NCI-H2196 treated with DMSO at 0.1 percent for 48 hours (cell line): Measurements from ENCODE around the gene MRPL20.
"Not testable (repeated sequence)": the region's sequence is repeated elsewhere in the genome, so short reads cannot be mapped to it uniquely, and the experiment has no call there.

Experiments
- DNase-seq: peaks from one replicate; lab custom pipeline; 2025; ENCODE audit not compliant: unreplicated experiment; lab: John Stamatoyannopoulos, UW

Gene MRPL20

DNA sequence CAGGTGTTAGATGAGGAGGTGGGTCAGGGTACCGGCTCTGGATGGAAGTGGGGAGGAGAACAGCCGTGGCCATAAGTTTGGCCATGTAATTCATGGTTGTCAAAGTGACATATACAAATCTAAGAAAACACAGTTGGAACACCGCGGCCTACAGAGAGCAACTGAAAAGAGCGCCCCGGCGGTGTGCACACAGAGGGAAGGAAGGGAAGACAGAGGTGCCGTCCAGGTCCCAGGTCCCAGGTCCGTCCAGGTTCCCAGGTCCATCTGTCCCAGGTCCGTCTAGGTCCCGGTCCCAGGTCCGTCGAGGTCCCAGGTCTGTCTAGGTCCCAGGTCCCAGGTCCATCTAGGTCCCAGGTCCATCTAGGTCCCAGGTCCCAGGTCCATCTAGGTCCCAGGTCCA is 4.5 kb upstream of the MRPL20 start:
- no peak for DNase-seq

DNA sequence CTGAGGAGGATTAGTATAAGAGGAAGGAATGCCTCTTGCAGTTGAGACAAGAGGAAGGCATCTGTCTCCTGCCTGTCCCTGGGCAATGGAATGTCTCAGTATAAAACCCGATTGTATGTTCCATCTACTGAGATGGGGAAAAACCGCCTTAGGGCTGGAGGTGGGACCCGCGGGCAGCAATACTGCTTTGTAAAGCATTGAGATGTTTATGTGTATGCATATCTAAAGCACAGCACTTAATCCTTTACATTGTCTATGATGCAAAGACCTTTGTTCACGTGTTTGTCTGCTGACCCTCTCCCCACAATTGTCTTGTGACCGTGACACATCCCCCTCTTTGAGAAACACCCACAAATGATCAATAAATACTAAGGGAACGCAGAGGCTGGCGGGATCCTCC is 3.1 kb upstream of the MRPL20 start:
- not testable (repeated sequence) for DNase-seq

DNA sequence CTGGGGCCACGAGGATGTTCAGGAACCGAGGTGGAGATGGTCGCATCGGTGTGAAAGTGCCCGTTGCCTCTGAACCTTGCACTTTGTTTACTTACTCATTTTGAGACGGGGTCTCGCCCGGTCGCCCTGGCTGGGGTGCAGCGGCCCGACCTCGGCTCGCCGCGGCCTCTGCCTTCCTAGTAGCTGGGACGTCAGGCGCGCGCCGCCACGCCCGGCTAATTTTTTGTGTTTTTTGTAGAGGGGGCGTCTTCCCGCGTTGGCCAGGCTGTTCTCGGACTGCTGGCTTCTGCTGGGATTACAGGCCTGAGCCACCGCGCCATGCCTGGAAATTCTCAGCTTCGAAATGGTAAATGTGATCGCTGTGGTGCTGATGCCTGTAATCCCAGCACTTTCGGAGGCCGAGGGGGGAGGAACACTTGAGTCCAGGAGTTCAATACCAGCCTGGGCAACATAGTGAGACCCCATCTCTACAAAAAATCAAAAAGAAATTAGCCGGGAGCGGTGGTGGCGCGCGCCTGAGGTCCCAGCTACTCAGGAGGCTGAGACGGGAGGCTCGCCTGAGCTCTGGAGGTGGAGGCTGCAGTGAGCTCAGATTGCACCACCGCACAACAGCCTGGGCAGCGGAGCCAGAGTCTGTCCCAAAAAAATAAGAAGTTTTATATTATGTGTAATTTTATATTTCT is 684 bp upstream of the MRPL20 start:
- no peak for DNase-seq

GRCh38 chr1:1406101-1406820 is 832 bp downstream of the MRPL20 start:
- no peak for DNase-seq

- no peak for DNase-seq
Observed at GRCh38 chr1:1403653-1404052, 3.4 kb downstream of the MRPL20 start.

DNA sequence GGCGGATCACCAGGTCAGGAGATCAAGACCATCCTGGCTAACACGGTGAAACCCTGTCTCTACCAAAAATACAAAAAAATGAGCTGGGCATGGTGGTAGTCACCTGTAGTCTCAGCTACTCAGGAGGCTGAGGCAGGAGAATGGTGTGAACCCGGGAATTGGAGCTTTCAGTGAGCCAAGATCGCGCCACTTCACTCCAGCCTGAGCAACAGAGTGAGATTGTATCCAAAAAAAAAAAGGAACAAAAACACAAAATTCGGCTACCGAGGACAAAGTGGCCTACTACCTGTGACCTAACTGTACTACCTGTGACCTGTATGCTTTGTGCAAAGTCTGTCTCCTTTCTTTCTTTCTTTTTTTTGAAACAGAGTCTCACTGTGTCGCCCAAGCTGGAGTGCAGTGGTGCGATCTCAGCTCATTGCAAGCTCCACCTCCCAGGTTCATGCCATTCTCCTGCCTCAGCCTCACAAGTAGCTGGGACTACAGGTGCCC is 4.1 kb downstream of the MRPL20 start:
- DNase-seq = not testable (repeated sequence)

DNA sequence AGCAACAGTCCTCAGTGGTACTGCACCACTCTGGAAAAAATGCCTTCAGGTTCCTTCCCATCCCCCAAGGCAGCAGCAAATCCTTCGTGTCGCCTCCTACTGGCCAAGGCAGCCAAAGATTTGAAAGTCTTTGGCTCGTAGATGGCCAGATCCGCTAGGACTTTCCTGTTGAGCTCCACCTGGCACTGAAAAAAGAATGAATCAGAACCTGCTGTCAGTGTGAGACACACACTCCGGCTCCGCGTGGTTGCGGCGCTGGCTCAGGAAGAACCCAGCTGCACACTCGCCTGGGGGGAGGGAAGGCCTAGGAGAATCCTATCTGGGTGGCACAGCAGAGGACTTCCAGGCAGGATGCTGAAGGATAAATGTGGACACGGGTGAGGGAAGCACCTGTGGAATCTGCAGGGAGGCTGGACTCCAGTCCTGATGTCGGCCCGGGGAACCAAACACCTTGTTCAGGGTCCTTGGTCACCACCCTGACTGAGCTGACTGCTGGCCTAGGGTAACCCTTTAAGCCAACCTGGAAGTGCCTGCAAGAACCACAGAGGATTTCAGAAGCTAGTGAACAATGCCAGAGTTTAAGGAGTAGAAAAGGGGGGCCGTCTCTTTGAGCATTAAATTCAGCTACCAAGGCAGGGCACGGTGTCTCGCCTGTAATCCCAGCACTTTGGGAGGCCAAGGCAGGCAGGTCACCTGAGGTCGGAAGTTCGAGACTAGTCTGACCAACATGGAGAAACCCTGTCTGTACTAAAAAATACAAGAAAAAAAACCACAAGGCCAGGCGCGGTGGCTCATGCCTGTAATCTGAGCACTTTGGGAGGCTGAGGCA is 4.8 kb downstream of the MRPL20 start:
- DNase-seq = peak; percentile 31

DNA sequence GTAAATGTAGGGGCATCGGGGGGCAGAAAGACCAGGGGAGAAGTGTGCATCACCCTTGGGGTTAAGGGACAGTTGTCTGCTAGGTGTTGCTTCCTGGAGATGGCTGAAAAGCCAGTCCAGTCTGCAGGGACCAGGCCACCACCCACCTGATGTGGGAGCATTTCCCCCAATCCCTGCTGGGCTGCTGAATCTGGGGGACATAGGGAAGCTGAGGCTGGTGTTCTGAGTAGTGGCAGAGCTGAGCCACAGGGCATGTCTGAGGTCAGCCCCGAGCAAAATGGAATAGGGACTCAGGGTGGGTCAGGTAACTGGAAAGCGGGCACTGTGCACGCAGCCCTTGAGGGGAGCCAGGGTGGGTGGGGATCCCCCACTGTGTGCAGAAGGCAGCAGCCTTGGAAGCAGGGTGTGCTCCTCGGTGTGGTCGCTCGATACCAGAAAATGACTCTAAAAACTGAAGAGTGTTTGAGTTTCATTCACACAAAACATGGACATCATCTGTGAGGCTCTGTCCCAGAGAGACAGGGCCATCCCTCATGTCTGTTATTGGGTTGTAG is 5.6 kb downstream of the MRPL20 start:
- DNase-seq = no peak

DNA sequence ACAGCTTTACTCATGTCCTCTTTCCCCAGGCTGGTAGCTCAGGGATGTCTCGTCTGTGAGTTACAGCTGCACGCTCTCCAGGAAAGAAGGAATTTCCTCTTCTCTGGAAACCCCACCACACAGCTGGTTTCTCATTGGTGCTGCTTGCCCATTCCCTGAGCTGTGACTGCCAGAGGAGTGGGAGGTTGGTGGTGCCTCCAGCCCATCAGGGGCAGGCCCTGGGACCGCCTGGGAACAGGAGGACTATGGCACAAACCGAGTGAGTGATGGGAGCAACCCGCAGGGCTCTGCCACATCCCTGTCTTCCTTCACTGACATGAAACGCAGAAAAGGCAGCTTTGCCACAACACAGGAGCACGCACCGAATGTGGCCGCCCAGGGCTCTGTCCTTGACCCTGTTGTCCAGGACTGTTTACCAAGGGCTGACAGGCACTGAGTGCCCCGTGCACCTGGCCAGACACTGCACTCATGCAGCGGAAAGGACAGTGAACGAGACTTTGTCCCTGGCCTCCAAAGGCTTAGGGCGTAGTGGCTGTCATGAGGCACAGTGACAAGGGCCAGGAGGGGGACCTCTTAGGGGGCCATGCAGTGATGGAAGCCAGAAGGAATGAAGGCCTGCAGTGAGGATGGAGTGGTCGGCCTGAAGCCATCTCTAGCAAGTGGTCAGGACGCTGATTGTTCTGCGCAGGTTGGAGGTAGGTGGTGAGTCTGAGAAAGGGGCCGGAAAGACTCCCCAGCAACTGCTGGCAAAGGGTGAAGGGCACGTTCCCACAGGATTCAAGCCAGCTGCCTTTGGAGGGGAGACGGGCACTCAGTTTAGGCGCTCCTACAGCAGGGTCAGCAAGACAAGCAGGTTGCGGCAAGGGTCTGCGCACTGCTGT is 6.3 kb downstream of the MRPL20 start:
- no peak for DNase-seq

GRCh38 chr1:1399872-1400575 is 7.1 kb downstream of the MRPL20 start:
- DNase-seq = no peak

GRCh38 chr1:1399187-1399871 is 7.8 kb downstream of the MRPL20 start, which contains the start of gene CCNL2:
CCNL2 (minus strand) TSS chr1:1399335; CDS start chr1:1399306, 29 bp downstream.
- peak; percentile 93 for DNase-seq

GRCh38 chr1:1398677-1399186 is 8.4 kb downstream of the MRPL20 start:
- DNase-seq = no peak

DNA sequence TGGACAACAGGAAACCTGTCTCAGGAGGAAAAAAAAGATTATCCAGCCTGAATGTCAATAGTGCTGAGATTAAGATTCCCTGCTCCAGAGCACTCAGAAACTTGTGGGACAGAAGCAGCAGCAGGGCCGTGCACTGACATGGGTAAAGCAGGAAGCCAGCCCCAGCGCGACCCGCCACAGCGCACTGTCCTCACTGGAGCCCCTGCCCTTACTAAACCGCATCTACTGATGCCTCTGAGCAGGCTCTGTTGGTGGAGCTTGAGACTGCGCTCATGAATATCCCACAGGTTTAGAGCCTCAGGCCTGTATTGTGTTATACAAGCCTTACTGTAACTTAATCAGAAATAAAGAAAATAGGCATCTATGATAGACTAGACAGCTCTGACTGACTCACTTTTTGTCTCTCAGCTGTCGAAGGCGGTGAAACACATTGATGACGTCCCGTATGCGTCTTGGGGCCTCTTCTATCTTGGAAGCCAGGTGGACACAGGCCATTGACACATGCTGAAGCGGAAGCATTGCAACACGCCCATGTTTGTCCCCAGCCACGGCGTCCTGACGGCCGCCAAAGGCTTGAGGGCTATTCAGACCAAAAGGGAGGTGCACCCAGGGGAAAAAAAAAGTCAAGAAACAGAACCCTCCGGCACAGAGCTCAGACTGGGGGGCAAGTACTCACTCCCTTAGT is 9.1 kb downstream of the MRPL20 start:
- DNase-seq = no peak

DNA sequence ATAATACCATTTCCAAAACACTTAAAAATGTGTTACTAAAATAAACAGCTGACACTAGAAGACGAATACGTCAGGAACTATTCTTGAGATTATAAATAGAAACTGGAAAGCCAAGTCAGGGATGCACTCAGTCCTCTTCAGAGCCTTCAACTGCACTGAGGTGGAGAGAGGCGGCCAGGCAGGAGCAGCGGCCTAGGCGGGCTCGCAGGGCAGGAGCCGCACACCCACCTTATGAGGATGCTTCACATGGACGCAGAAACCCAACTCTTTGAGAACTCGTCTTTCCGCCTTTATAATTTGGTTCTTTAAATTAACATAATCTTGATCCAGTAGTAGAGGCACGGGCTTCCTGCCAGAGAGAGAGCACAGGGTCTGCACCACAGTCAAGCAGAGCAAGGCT is 11.9 kb downstream of the MRPL20 start:
- no peak for DNase-seq

DNA sequence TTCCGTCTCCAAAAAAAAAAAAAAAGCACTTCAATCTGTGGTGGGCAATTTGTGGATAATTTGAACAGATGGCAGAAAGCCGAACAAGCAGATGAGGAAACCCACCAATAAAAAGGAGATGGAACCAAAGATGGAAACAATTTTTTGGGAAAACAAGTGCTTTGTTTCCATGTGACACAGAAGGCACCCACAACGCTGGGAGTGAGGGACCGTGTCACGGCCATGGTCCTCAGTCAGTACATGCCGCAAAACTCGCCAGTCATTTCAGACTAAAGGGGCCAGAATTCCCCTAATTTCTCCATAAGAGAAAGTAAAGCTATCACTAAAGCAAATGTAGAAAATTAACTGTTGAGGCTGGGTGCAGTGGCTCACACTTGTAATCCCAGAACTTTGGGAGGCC is 13.0 kb downstream of the MRPL20 start:
- DNase-seq = no peak

- DNase-seq = no peak
Observed at GRCh38 chr1:1393428-1393827, 13.7 kb downstream of the MRPL20 start.

GRCh38 chr1:1393014-1393413 is 14.1 kb downstream of the MRPL20 start:
- DNase-seq = no peak

DNA sequence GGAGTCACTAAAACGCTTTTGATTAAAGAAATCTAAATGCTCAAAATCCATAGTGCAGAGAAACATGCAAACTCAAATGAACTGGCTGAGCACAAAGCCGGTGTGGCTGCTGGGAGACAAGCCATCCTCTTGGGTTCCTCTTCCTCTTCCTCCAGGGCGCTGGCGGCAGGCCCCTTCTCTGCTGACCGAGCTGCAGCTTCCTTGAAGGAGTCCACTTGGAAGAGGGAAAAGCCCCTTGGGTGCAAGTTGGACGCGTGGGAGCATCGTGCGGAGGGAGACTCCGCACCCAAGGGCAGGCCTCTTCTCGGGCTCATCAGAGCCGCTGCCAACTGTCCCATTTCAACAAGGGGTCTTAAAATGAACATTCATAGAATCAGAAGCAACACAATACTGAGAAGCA is 15.9 kb downstream of the MRPL20 start:
- DNase-seq = no peak
